BE2C (cell line): Measurements from ENCODE around the gene IGDCC3.

Experiments
- DNase-seq: peaks from one replicate; pipeline ENCODE4 v3.0.0-alpha.2; 2020
- H3K27me3 ChIP-seq: fragments of 250-450 bp; sonication (Bioruptor Pico); 2 replicates; pipeline ENCODE4 v1.5.1; 2020; ENCODE audit warnings: mild to moderate bottlenecking
- H3K36me3 ChIP-seq: fragments of 250-450 bp; sonication (Bioruptor Pico); 2 replicates; pipeline ENCODE4 v1.5.1; 2020; ENCODE audit warnings: mild to moderate bottlenecking
- H3K4me1 ChIP-seq: fragments of 250-450 bp; sonication (Bioruptor Pico); 2 replicates; pipeline ENCODE4 v1.5.1; 2020
- H3K4me3 ChIP-seq: 2 replicates; pipeline ENCODE4 v1.5.1; 2011; ENCODE audit warnings: low read depth, low read length
- H3K9me3 ChIP-seq: fragments of 250-450 bp; sonication (Bioruptor Pico); 2 replicates; pipeline ENCODE4 v1.5.1; 2020
- CTCF ChIP-seq: IDR thresholded peaks from 2 replicates; pipeline ENCODE4 v1.5.1; 2012; ENCODE audit warnings: mild to moderate bottlenecking, low read depth, low read length

The IGDCC3 gene

GRCh38 chr15:65396965-65397317 is 19.1 kb upstream of the IGDCC3 start:
- Histone ChIP-seq H3K9me3 (no peaks in the 10 kb centered on the region), H3K36me3 (no peaks in the 10 kb centered on the region), H3K27me3 (peaks cover 28% of the 10 kb centered on the region), H3K4me1 (peaks cover 4% of the 10 kb centered on the region), H3K4me3 (no peak overlapping the region)
- TF ChIP-seq CTCF: no peak
- DNase-seq: no peak

GRCh38 chr15:65396283-65396964 is 18.6 kb upstream of the IGDCC3 start:
- Histone ChIP-seq H3K9me3 (no peaks in the 10 kb centered on the region), H3K27me3 (peaks cover 28% of the 10 kb centered on the region), H3K4me1 (peaks cover 4% of the 10 kb centered on the region), H3K36me3 (no peaks in the 10 kb centered on the region), H3K4me3 (no peak overlapping the region)
- DNase-seq: no peak
- no peak for TF ChIP-seq CTCF

GRCh38 chr15:65395567-65396202 is 17.9 kb upstream of the IGDCC3 start:
- Histone ChIP-seq H3K9me3 (no peaks in the 10 kb centered on the region), H3K36me3 (no peaks in the 10 kb centered on the region), H3K27me3 (peaks cover 28% of the 10 kb centered on the region), H3K4me3 (peak overlapping the region; percentile 24), H3K4me1 (no peaks in the 10 kb centered on the region)
- no peak for DNase-seq
- peak; percentile 22; the same call in 1 of the 2 replicates for TF ChIP-seq CTCF

- Histone ChIP-seq H3K9me3 (no peaks in the 10 kb centered on the region), H3K4me1 (no peaks in the 10 kb centered on the region), H3K36me3 (no peaks in the 10 kb centered on the region), H3K4me3 (no peak overlapping the region), H3K27me3 (peaks cover 28% of the 10 kb centered on the region)
- DNase-seq: no peak
- no peak for TF ChIP-seq CTCF
These were observed 17.1 kb upstream of the IGDCC3 start for GRCh38 chr15:65394936-65395335.

GRCh38 chr15:65394280-65394789 is 16.5 kb upstream of the IGDCC3 start:
- Histone ChIP-seq H3K9me3 (no peaks in the 10 kb centered on the region), H3K4me1 (no peaks in the 10 kb centered on the region), H3K36me3 (no peaks in the 10 kb centered on the region), H3K4me3 (no peak overlapping the region), H3K27me3 (peaks cover 28% of the 10 kb centered on the region)
- TF ChIP-seq CTCF: no peak
- no peak for DNase-seq

- Histone ChIP-seq H3K27me3 (peaks cover 28% of the 10 kb centered on the region), H3K9me3 (no peaks in the 10 kb centered on the region), H3K36me3 (no peaks in the 10 kb centered on the region), H3K4me1 (no peaks in the 10 kb centered on the region), H3K4me3 (no peak overlapping the region)
- no peak for DNase-seq
- no peak for TF ChIP-seq CTCF
These were observed 15.8 kb upstream of the IGDCC3 start for GRCh38 chr15:65393557-65393956.
